ENCODE results near the gene LRFN4. TPM values are rescaled to one million over a fixed set of nuclear protein-coding genes. Genes with fewer than 3 reads are reported as not detected.

The LRFN4 gene
- total and polyA plus RNA-seq, 2 of the 13 experiments (the other 11 are each of a cell fraction or from before 2014, with no cell fraction given), result 1.3 to 6.8 TPM

- TF ChIP-seq FOXO4 (CRISPR knock-in tag; conservative IDR thresholded peaks at IDR 0.05), result no peak
- no peak for TF ChIP-seq ZIK1 (CRISPR knock-in tag; IDR thresholded peaks at IDR 0.05; ENCODE audit: borderline replicate concordance, low read depth)
- no peak for TF ChIP-seq ZXDC (CRISPR knock-in tag; IDR thresholded peaks at IDR 0.05)
- TF ChIP-seq ZNF333 (CRISPR knock-in tag; IDR thresholded peaks at IDR 0.05; ENCODE audit: borderline replicate concordance), result no peak
- no peak for TF ChIP-seq ZZZ3 (CRISPR knock-in tag; IDR thresholded peaks at IDR 0.05; ENCODE audit: borderline replicate concordance)
- TF ChIP-seq RORA (CRISPR knock-in tag; IDR thresholded peaks at IDR 0.05), result no peak
- TF ChIP-seq ZNF713 (CRISPR knock-in tag; IDR thresholded peaks at IDR 0.05), result no peak
- peak; percentile 40; the same call in 1 of the 2 replicates for TF ChIP-seq ZNF362 (CRISPR knock-in tag; IDR thresholded peaks at IDR 0.05; ENCODE audit: borderline replicate concordance)
- no peak for TF ChIP-seq CAMTA2 (CRISPR knock-in tag; IDR thresholded peaks at IDR 0.05; ENCODE audit: borderline replicate concordance)
- no peak for TF ChIP-seq HOXA7 (CRISPR knock-in tag; IDR thresholded peaks at IDR 0.05)
- no peak for TF ChIP-seq ZNF44 (CRISPR knock-in tag; IDR thresholded peaks at IDR 0.05)
- no peak for TF ChIP-seq ZNF83 (CRISPR knock-in tag; IDR thresholded peaks at IDR 0.05; ENCODE audit: borderline replicate concordance)
- TF ChIP-seq SNRNP70 (IDR thresholded peaks at IDR 0.05; ENCODE audit: low read depth, low read length), result no peak
- no peak for TF ChIP-seq ZBTB46 (CRISPR knock-in tag; IDR thresholded peaks at IDR 0.05; ENCODE audit: borderline replicate concordance)
- no peak for TF ChIP-seq ZNF337 (CRISPR knock-in tag; IDR thresholded peaks at IDR 0.05; ENCODE audit: borderline replicate concordance, low read depth)
- TF ChIP-seq ZNF644 (CRISPR knock-in tag; IDR thresholded peaks at IDR 0.05; ENCODE audit: low read depth), result peak; percentile 97
- peak; percentile 94 for TF ChIP-seq SALL1 (CRISPR knock-in tag; IDR thresholded peaks at IDR 0.05)
- TF ChIP-seq ZBTB26 (CRISPR knock-in tag; IDR thresholded peaks at IDR 0.05; ENCODE audit: borderline replicate concordance), result peak; percentile 59; the same call in 1 of the 2 replicates
- TF ChIP-seq ZMYM2 (CRISPR knock-in tag; IDR thresholded peaks at IDR 0.05), result no peak; the same call in 1 of the 2 replicates
- no peak for TF ChIP-seq ZNF282 (IDR thresholded peaks at IDR 0.05; ENCODE audit: partially characterized antibody)
- no peak for TF ChIP-seq WIZ (CRISPR knock-in tag; IDR thresholded peaks at IDR 0.05)
- TF ChIP-seq HCFC1 (IDR thresholded peaks at IDR 0.05; ENCODE audit: low read depth, low read length), result no peak
- no peak for TF ChIP-seq FLYWCH1 (CRISPR knock-in tag; IDR thresholded peaks at IDR 0.05)
These were observed 45.1 kb downstream of the LRFN4 start (continued) for GRCh38 chr11:66901964-66902390.
